Measurements from ENCODE around the gene CHRNA4.

GRCh38 chr20:63375438-63375837 lies 14.3 kb upstream of the CHRNA4 start:
- no peak for TF ChIP-seq POLR2AphosphoS5 (IDR thresholded peaks at IDR 0.05; ENCODE audit: low read depth, low read length)
- no peak for TF ChIP-seq POLR2A (IDR thresholded peaks at IDR 0.05; ENCODE audit: low read depth, low read length)
- TF ChIP-seq TAF1 (IDR thresholded peaks at IDR 0.05; ENCODE audit: borderline replicate concordance, low read depth, low read length): no peak

Data from GM12892 (cell line).